GM20431 (cell line): Measurements from ENCODE around the gene ZNF500.

Experiments used
- in situ Hi-C: fragments of 300-500 bp; cut with MseI, MboI; formaldehyde crosslinking; loops from one replicate; pipeline ENCODE4 v1.15.0; 2020; ENCODE audit warnings: low sequenced_read_pairs; ENCODE audit not compliant: unreplicated experiment

ZNF500 gene

DNA sequence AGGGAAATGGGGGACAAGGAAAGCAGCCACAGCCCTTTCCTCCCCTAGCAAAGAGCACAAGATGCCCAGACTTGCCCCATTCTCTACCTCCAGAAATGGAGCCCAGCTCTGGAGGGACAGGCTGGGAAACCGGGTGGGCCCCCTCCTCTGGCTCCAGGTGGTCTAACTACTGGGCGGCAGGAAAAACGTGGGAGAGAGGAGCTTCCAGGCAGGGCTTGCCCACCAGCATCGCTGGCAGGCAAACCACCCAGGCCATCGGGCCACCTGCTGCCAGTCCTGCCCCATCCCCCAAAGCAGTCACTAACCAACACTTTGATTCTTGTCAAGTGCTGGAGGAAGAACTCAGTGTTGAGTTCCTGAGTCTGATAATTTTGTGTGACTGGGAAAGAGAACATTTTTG is 48.5 kb downstream of the ZNF500 start:
- in situ Hi-C loops: no loop called here

DNA sequence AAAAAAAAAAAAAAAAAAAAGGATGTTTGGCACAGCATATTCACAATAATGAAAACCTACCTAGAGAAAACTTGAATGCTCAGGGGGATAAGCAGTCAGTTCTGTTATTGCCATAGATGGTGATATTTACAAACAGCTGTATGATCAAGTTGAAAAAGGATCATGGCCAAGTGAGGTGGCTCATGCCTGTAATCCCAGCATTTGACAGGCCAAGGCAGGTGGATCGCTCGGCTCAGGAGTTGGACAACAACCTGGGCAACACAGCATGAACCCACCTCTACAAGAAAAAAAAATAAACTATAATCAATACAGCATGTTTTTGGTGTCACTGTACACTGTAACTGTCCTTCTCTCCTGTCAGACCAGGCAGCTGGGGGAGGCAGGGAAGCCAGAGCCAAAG is 52.0 kb downstream of the ZNF500 start:
- in situ Hi-C loops: no loop called here

GRCh38 chr16:4713663-4714501 is 53.1 kb downstream of the ZNF500 start:
- in situ Hi-C loops: no loop called here

DNA sequence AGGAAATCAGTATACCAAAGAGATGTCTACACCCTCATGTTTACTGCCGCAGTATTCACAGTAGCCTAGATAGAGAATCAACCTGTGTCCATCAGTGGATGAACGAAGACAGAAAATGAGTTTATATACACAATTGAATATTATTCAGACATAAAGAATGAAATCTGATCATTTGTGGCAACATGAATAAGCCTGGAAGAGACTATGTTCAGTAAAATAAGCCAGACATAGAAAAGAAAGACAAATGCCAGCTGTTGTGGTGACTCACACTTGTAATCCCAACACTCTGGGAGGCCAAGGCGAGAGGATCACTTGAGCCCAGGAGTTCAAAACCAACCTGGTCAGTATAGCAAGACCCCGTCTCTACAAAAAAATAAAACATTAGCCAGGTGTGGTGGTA is 57.5 kb downstream of the ZNF500 start:
- in situ Hi-C loops: no loop called here

DNA sequence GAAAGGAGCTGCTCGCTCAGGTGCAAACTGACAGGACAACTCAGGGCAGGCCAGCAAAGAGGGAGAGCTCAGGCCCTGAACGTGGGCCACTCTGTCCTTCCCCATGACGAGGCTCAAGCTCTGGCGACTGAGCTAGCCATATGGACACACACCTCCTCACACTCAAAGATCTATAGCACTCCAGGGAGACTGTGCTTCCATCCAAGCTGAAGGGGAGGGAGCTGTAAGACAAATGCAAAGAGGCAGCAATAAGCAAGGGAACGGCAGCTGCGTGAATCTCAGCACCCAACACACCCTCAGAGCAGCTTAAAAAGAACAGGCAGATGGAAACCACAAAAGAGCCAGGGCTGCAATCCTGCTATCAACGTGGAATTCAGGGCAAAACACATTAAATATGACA is 60.1 kb downstream of the ZNF500 start:
- in situ Hi-C loops: no loop called here

- in situ Hi-C loops: no loop called here
These were observed 62.0 kb downstream of the ZNF500 start for GRCh38 chr16:4704913-4705312.

GRCh38 chr16:4704491-4704890 is 62.5 kb downstream of the ZNF500 start:
- in situ Hi-C loops: no loop called here

DNA sequence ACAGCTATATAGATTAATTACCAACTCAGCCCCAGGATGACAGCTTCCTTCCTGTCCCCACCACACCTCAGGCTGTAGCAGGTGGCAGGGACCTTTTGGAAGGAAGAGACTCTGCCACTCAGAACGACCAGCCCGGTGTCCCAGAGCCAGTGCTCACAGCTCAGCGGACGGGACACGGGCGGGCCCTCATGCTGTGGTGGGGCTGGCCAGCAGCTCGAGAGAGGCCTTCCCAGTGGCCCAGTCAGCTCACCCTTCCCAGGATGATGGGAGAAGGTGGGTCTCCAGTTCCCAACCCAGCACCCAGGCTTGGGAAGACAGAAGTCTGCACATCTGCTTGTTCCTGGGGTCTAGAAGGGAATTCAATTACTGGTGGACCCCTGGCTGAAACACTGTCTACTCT is 63.1 kb downstream of the ZNF500 start:
- in situ Hi-C loops: no loop called here

- in situ Hi-C loops: no loop called here
These were observed 64.5 kb downstream of the ZNF500 start for GRCh38 chr16:4702466-4702808.

DNA sequence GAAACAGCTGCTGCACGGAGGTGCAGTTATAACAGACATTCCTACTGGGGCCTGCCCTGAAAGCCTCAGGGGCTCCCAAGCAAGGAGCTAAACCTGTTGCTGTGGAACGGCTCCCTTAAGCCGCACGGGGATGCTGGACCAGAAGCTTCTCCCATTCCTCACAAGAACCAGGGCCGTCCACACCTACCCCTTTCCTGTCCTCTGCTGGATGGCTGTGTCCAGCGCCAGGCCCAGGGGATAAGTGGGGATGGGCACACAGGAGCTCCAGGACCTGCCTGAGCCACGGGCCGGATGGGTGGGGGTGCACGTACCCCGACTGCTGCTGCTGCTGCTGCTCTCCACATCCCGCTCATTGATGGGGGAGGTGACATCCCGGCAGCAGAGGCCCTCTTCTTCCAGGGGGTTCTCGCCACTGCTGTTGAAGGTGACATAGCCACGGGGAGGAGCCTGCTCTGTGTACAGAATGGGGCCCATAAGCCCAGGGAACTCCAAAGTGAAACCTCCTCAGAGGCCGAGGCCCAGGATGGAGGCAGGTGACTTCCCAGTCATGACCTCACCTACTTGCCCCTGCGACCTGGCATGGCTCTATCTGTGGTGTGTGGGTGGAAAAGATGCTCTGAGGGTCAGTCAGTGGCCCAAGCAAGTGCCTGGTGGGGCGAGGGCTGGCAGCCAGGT is 65.0 kb downstream of the ZNF500 start:
- in situ Hi-C loops: no loop called here

- in situ Hi-C loops: no loop called here
These were observed 65.8 kb downstream of the ZNF500 start for GRCh38 chr16:4700997-4701743.

DNA sequence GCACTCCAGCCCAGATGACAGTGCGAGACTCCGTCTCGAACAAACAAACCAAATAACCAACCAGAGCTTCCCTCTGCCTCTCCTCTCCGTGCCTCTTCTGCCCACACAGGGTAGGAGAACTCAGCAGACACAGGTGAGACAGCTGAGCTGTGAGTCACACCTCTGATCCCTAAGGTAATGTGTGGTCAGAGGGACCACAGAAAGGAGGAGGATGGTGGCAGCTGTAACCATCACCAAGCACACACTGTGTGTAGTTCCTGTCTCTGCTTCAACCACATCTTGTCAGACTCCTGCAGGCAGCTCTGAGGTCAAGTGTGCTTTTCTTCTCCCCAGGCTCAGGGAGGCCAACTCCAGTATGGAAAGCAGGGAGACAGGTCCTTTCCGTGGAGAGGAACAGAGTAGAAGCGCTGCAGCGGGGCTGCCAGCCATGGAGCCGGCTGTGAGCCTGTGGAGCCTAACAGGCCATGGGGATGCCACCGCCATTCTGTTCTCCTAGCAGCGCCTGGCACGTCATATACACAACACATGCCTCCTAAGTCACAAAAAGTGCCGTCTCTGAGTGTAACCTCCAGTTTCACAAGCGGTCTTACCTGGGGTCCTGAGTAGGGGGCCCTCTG is 66.5 kb downstream of the ZNF500 start:
- in situ Hi-C loops: no loop called here

GRCh38 chr16:4699046-4699556 is 67.9 kb downstream of the ZNF500 start:
- in situ Hi-C loops: no loop called here

DNA sequence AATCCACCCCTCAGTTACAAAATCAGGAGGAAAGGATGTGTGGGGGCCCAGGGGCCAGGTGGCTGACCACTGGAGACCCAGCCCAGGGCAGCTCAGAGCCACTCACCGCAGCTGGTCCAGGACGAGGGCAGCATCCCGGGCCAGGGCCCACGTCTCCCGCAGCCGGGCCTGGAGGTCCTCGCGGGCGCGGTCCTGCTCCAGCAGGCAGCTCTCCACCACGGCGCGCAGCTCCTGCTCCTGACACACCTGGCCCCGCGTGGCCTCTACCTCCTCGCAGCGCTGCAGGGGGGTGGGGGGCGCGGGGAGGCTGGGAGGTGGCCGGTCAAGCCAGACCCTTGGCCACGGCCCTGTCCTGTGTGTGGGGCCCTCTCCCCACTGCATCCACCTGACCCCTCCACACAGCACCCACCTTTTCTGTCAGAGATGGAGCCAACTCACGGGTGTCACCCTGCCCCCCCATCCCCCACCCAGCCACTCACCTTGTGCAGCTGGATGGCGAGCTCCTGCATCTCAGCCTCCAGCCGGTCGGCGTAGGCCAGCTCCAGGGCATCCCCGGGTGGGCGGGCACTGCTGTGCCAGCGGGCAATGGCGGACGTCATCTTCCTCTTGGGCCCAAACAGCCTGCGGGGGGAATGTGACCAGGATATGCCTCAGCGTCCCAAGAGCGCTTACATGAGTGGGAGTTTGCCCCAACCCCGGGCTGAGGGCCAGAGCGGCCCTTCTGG is 68.5 kb downstream of the ZNF500 start:
- in situ Hi-C loops: no loop called here
